Measurements from ENCODE around the gene DPH2. TPM values are rescaled to one million over a fixed set of nuclear protein-coding genes. Genes with fewer than 3 reads are reported as not detected.

Gene DPH2
- total RNA-seq, 1 experiment from 2014 or later, result 57.5 TPM

DNA sequence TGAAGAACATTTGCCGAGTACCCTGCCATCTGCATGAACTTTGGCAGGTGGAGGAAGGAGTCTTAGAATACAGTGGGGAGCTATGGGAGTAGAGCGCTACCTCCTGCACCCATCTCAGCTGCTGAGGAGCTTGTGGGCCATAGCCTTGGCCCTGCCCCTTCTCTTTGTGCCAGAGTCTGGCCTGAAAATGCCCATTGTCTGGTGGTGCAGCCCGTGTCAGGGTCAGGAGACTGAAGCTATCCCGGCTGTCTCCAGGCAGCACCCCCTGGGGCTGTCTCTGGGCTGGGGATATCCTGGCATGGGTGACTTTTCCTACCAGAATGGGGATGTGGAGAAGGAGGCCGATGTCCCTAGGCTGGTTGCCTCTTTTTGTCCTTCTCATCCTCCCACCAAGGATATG, 15.8 kb upstream of the DPH2 start (continued):
- TF ChIP-seq, protein P1, sequence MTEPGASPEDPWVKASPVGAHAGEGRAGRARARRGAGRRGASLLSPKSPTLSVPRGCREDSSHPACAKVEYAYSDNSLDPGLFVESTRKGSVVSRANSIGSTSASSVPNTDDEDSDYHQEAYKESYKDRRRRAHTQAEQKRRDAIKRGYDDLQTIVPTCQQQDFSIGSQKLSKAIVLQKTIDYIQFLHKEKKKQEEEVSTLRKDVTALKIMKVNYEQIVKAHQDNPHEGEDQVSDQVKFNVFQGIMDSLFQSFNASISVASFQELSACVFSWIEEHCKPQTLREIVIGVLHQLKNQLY (CRISPR knock-in tag; IDR thresholded peaks at IDR 0.05), result no peak

- CTCF ChIA-PET, result no interaction called here
These were observed 13.6 kb upstream of the DPH2 start for GRCh38 chr1:43956234-43956633.

More at GRCh38 chr1:43956234-43956633, 13.6 kb upstream of the DPH2 start:
- H3K36me3 Mint-ChIP-seq, result peaks cover 8% of the 10 kb centered on the region; the same call in 1 of the 2 replicates
- no peak overlapping the region for H3K27ac Mint-ChIP-seq
- no peaks in the 10 kb centered on the region for H3K27me3 Mint-ChIP-seq (ENCODE audit: low read depth)
- no peak for DNase-seq (ENCODE audit: low spot score)
- H3K4me1 Mint-ChIP-seq, result peaks cover 12% of the 10 kb centered on the region
- POLR2A ChIA-PET, result no interaction called here
- no peak overlapping the region for H3K4me3 Mint-ChIP-seq
- no peak for TF ChIP-seq ZNF396 (CRISPR knock-in tag; IDR thresholded peaks at IDR 0.05; ENCODE audit: borderline replicate concordance)
- no peak for TF ChIP-seq ZNF416 (CRISPR knock-in tag; IDR thresholded peaks at IDR 0.05)
- TF ChIP-seq OVOL2 (CRISPR knock-in tag; IDR thresholded peaks at IDR 0.05; ENCODE audit: borderline replicate concordance), result no peak
- TF ChIP-seq E2F1 (CRISPR knock-in tag; IDR thresholded peaks at IDR 0.05), result no peak
- TF ChIP-seq, protein P2, sequence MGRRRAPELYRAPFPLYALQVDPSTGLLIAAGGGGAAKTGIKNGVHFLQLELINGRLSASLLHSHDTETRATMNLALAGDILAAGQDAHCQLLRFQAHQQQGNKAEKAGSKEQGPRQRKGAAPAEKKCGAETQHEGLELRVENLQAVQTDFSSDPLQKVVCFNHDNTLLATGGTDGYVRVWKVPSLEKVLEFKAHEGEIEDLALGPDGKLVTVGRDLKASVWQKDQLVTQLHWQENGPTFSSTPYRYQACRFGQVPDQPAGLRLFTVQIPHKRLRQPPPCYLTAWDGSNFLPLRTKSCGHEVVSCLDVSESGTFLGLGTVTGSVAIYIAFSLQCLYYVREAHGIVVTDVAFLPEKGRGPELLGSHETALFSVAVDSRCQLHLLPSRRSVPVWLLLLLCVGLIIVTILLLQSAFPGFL (CRISPR knock-in tag; IDR thresholded peaks at IDR 0.05; ENCODE audit: borderline replicate concordance), result no peak
- no peak for TF ChIP-seq ZNF423 (CRISPR knock-in tag; IDR thresholded peaks at IDR 0.05)
- TF ChIP-seq, protein P3, sequence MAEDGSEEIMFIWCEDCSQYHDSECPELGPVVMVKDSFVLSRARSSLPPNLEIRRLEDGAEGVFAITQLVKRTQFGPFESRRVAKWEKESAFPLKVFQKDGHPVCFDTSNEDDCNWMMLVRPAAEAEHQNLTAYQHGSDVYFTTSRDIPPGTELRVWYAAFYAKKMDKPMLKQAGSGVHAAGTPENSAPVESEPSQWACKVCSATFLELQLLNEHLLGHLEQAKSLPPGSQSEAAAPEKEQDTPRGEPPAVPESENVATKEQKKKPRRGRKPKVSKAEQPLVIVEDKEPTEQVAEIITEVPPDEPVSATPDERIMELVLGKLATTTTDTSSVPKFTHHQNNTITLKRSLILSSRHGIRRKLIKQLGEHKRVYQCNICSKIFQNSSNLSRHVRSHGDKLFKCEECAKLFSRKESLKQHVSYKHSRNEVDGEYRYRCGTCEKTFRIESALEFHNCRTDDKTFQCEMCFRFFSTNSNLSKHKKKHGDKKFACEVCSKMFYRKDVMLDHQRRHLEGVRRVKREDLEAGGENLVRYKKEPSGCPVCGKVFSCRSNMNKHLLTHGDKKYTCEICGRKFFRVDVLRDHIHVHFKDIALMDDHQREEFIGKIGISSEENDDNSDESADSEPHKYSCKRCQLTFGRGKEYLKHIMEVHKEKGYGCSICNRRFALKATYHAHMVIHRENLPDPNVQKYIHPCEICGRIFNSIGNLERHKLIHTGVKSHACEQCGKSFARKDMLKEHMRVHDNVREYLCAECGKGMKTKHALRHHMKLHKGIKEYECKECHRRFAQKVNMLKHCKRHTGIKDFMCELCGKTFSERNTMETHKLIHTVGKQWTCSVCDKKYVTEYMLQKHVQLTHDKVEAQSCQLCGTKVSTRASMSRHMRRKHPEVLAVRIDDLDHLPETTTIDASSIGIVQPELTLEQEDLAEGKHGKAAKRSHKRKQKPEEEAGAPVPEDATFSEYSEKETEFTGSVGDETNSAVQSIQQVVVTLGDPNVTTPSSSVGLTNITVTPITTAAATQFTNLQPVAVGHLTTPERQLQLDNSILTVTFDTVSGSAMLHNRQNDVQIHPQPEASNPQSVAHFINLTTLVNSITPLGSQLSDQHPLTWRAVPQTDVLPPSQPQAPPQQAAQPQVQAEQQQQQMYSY (CRISPR knock-in tag; IDR thresholded peaks at IDR 0.05), result no peak
- no peak for TF ChIP-seq ZNF671 (CRISPR knock-in tag; IDR thresholded peaks at IDR 0.05)
- TF ChIP-seq, protein P4, sequence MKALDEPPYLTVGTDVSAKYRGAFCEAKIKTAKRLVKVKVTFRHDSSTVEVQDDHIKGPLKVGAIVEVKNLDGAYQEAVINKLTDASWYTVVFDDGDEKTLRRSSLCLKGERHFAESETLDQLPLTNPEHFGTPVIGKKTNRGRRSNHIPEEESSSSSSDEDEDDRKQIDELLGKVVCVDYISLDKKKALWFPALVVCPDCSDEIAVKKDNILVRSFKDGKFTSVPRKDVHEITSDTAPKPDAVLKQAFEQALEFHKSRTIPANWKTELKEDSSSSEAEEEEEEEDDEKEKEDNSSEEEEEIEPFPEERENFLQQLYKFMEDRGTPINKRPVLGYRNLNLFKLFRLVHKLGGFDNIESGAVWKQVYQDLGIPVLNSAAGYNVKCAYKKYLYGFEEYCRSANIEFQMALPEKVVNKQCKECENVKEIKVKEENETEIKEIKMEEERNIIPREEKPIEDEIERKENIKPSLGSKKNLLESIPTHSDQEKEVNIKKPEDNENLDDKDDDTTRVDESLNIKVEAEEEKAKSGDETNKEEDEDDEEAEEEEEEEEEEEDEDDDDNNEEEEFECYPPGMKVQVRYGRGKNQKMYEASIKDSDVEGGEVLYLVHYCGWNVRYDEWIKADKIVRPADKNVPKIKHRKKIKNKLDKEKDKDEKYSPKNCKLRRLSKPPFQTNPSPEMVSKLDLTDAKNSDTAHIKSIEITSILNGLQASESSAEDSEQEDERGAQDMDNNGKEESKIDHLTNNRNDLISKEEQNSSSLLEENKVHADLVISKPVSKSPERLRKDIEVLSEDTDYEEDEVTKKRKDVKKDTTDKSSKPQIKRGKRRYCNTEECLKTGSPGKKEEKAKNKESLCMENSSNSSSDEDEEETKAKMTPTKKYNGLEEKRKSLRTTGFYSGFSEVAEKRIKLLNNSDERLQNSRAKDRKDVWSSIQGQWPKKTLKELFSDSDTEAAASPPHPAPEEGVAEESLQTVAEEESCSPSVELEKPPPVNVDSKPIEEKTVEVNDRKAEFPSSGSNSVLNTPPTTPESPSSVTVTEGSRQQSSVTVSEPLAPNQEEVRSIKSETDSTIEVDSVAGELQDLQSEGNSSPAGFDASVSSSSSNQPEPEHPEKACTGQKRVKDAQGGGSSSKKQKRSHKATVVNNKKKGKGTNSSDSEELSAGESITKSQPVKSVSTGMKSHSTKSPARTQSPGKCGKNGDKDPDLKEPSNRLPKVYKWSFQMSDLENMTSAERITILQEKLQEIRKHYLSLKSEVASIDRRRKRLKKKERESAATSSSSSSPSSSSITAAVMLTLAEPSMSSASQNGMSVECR (CRISPR knock-in tag; IDR thresholded peaks at IDR 0.05; ENCODE audit: borderline replicate concordance), result no peak
- no peak for TF ChIP-seq EMX1 (CRISPR knock-in tag; IDR thresholded peaks at IDR 0.05)
- no peak for TF ChIP-seq NFATC4 (CRISPR knock-in tag; IDR thresholded peaks at IDR 0.05)
- no peak for TF ChIP-seq TEAD1 (CRISPR knock-in tag; IDR thresholded peaks at IDR 0.05)
- no peak for ATAC-seq
- no peaks in the 10 kb centered on the region for H3K9me3 Mint-ChIP-seq

Data from WTC11 (cell line).